ENCODE data around the gene MOXD1.
A peak's percentile ranks its signal among the peaks of the same experiment; 100 is the strongest.
"Not testable (repeated sequence)": the region's sequence is repeated elsewhere in the genome, so short reads cannot be mapped to it uniquely, and the experiment has no call there.

Gene MOXD1

GRCh38 chr6:132361101-132361500 is 40.2 kb downstream of the MOXD1 start:
- DNase-seq (ENCODE audit: low read depth, low spot score): no peak
- no peak overlapping the region for H3K27ac ChIP-seq

DNA sequence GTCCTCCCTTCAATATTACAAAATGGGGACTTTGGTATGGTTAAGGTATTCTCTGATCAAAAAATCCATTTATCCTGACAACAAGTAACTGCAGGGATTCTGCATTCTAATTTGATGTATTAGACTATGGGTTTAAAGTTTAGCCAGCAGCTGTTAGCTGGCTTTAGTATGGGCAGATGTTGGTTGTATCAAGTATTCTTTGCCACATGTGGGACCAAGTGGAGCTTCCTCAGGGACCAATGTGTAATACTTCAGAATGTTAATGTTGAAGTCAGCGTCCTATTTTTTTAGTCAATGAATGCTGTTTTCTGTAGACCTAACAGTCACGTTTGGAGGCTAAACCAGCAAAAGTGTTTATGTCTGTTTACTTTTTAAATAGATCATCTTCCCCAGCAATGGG is 41.4 kb downstream of the MOXD1 start:
- no peak for DNase-seq (ENCODE audit: low read depth, low spot score)

GRCh38 chr6:132357120-132357519 is 44.2 kb downstream of the MOXD1 start:
- H3K27ac ChIP-seq: no peak overlapping the region
- no peak for DNase-seq (ENCODE audit: low read depth, low spot score)

More for the DNA sequence above, 41.4 kb downstream of the MOXD1 start:
- H3K27ac ChIP-seq: no peak overlapping the region

DNA sequence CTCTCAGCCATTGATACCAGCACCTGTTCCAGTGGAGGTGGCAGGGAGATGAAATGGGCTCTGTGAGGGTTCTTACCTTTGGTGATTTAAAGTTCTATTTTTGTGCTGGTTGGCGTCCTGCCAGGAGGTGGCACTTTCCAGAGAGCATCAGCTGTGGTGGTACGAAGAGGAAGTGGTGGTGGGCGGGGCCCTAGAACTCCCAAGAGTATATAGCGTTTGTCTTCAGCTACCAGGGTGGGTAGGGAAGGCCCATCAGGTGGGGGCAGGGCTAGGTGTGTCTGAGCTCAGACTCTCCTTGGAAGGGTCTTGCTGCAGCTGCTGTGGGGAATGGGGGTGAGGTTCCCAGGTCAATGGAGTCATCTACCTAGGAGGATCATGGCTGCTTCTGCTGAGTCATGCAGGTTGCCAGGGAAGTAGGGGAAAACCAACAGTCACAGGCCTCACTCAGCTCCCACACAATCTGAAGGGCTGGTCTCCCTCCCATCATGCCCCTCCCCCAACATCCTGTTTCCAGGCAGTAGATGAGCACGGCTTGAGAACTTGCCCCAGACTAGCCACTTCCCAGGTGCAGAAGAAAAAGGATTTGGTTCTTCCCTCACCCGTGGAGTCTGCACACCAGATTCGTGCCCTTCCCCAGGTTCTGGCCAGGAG is 46.6 kb downstream of the MOXD1 start:
- no peak for DNase-seq (ENCODE audit: low read depth, low spot score)
- H3K27ac ChIP-seq: no peak overlapping the region

GRCh38 chr6:132351986-132352385 is 49.3 kb downstream of the MOXD1 start:
- not testable (repeated sequence) for DNase-seq (ENCODE audit: low read depth, low spot score); H3K27ac ChIP-seq

GRCh38 chr6:132348231-132348630 is 53.0 kb downstream of the MOXD1 start:
- H3K27ac ChIP-seq: no peak overlapping the region
- no peak for DNase-seq (ENCODE audit: low read depth, low spot score)

- H3K27ac ChIP-seq: no peak overlapping the region
These were observed 56.5 kb downstream of the MOXD1 start for GRCh38 chr6:132344811-132345210.

GRCh38 chr6:132341646-132342045 is 59.6 kb downstream of the MOXD1 start:
- H3K27ac ChIP-seq: no peak overlapping the region
- DNase-seq (ENCODE audit: low read depth, low spot score): no peak

More at GRCh38 chr6:132344811-132345210, 56.5 kb downstream of the MOXD1 start:
- no peak for DNase-seq (ENCODE audit: low read depth, low spot score)

- peak overlapping the region; percentile 2 for H3K27ac ChIP-seq
These were observed 66.8 kb downstream of the MOXD1 start for GRCh38 chr6:132334521-132334885.

GRCh38 chr6:132333639-132334520 is 67.4 kb downstream of the MOXD1 start:
- DNase-seq (ENCODE audit: low read depth, low spot score): peak; percentile 50

More at GRCh38 chr6:132334521-132334885, 66.8 kb downstream of the MOXD1 start:
- no peak for DNase-seq (ENCODE audit: low read depth, low spot score)

DNA sequence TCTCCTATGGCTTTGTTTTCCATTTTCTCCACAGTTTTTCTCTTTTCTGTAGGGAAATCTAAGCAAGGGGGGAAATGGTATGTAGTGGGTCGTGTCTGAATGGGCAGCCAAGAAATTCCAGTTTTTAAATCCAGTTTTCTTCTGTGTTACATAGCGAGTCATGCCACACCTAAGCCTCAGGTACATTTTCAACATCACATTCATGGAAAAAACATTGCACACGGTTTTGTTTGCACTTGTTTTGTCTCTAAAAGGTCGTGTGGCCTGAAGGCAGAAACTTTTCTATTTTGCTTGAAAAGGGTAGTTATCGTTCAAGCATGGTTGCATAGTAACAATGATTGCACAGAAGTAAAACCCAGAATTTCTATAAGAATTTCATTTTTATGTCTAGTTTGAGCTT is 70.5 kb downstream of the MOXD1 start:
- no peak for DNase-seq (ENCODE audit: low read depth, low spot score)
- H3K27ac ChIP-seq: no peak overlapping the region

More at GRCh38 chr6:132333639-132334520, 67.4 kb downstream of the MOXD1 start:
- H3K27ac ChIP-seq: peak overlapping the region; percentile 2

- DNase-seq (ENCODE audit: low read depth, low spot score): no peak
- H3K27ac ChIP-seq: no peak overlapping the region
These were observed 78.9 kb downstream of the MOXD1 start for GRCh38 chr6:132322398-132322797.

GRCh38 chr6:132320007-132320406 is 81.3 kb downstream of the MOXD1 start:
- no peak for DNase-seq (ENCODE audit: low read depth, low spot score)
- H3K27ac ChIP-seq: no peak overlapping the region

DNA sequence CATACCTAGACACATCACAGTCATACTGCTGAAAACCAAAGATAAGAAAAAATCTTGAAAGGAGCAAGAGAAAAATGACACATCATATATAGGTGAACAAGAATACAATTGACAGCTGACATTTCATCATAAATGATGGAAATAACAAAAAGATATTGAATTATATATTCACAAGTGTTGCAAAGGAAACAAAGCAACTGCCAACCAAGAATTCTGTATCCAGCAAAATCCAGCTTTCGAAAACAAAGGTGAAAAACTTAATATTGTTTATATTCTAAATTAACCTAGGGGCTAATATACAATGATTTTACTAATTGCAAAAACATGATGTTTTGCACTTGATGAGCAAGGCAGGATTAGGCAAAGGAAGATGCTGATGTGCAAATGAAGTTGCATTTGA is 84.3 kb downstream of the MOXD1 start:
- no peak for DNase-seq (ENCODE audit: low read depth, low spot score)
- no peak overlapping the region for H3K27ac ChIP-seq

DNA sequence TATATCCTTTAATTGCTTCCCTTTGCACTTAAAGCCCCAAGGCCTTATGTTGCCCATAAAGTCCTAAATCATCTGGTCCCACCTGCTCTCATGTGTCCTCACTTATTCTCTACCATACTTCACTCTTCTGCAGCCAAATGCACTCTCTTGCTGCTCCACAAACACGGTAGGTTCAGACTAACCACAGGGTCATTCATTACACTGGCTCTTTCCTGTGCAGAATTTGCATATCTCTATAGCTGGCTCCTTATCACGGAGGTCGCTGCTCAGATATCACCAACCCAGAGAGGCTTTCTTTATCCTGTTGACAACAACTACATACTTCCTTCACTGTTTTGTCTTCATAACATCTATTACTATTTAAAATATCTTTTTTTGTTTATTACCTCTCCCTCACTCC is 86.8 kb downstream of the MOXD1 start:
- no peak overlapping the region for H3K27ac ChIP-seq
- no peak for DNase-seq (ENCODE audit: low read depth, low spot score)

DNA sequence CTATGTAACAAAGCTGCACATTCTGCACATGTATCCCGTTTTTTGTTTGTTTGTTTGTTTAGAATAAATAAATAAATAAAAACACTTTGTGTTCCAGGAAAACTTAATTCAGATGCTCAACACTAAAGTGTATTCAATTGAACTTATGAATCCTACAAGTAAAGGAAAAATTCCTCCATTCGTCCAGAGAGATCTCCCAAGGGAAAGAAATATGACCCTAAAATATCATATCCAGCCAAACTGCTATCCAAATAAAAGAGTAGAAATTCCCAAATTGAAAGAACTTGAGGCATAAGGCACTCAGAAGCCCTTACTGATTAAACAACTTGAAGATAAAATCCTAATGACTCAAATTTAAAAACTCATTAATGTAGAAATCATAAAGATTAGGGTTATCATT is 90.4 kb downstream of the MOXD1 start:
- no peak for DNase-seq (ENCODE audit: low read depth, low spot score)
- H3K27ac ChIP-seq: no peak overlapping the region

GRCh38 chr6:132310151-132310550 is 91.1 kb downstream of the MOXD1 start:
- not testable (repeated sequence) for H3K27ac ChIP-seq

GRCh38 chr6:132304891-132305305 is 96.4 kb downstream of the MOXD1 start:
- DNase-seq (ENCODE audit: low read depth, low spot score): no peak
- H3K27ac ChIP-seq: no peak overlapping the region

More at GRCh38 chr6:132310151-132310550, 91.1 kb downstream of the MOXD1 start:
- not testable (repeated sequence) for DNase-seq (ENCODE audit: low read depth, low spot score)

- no peak overlapping the region for H3K27ac ChIP-seq
- DNase-seq (ENCODE audit: low read depth, low spot score): no peak
These were observed 100.8 kb downstream of the MOXD1 start for GRCh38 chr6:132300323-132300949.

DNA sequence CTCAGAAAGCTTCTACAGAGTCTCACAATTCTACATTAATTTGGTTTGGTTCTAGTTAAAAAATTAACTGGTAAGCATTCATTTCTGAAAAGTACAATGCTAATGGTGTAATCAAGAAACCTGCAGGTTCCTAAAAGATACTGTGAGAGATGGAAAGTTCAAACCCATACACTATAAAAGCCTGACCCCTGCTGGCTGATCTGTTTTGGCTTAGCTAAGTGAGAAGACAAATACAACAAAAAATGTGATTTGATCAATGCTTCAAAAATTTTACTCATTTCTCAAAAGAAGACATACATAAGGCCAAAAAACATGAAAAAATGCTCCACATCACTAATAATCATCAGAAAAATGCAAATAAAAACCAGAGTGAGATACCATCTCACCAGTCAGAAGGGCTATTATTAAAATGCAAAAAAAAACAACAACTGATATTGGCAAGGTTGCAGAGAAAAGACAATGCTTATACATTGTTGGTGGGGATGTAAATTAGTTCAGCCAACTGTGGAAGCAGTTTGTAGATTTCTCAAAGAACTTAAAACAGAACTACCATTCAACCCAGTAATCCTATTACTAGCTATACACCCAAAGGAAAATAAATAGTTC is 102.8 kb downstream of the MOXD1 start:
- DNase-seq (ENCODE audit: low read depth, low spot score): no peak
- no peak overlapping the region for H3K27ac ChIP-seq

- DNase-seq (ENCODE audit: low read depth, low spot score): no peak
- no peak overlapping the region for H3K27ac ChIP-seq
These were observed 111.5 kb downstream of the MOXD1 start for GRCh38 chr6:132289756-132290155.

Measured in epithelial cell of prostate (primary cell).